Vagina (tissue), 2 donors: Measurements from ENCODE around the gene TRANK1. TPM values are rescaled to one million over a fixed set of nuclear protein-coding genes. Genes with fewer than 3 reads are reported as not detected.

Source experiments
- DNase-seq, 2 donors: peaks; one replicate each; pipeline ENCODE4 v3.0.0-alpha.2; 2017; ENCODE audit errors: extremely low spot score in 2 of 2
- H3K27ac ChIP-seq: fragments of 200-600 bp; sonication (generic); one replicate; pipeline ENCODE4 v1.5.1; 2019
- H3K27me3 ChIP-seq: fragments of 200-600 bp; sonication (generic); one replicate; pipeline ENCODE4 v1.5.1; 2019
- H3K36me3 ChIP-seq, 2 donors: fragments of 200-600 bp; sonication (generic); one replicate each; pipeline ENCODE4 v1.5.1; 2017 to 2019
- H3K4me1 ChIP-seq: fragments of 200-600 bp; sonication (generic); one replicate; pipeline ENCODE4 v1.5.1; 2019
- H3K4me3 ChIP-seq, 2 donors: fragments of 200-600 bp; sonication (generic); 1 replicate in 1 of 2; 2 replicates in 1 of 2; pipeline ENCODE4 v1.5.1; 2016 to 2019
- H3K9me3 ChIP-seq: fragments of 200-600 bp; sonication (generic); one replicate; pipeline ENCODE4 v1.5.1; 2019
- CTCF ChIP-seq, 3 experiments: fragments of 450-650 bp in 2 of 3; fragments of 200-600 bp in 1 of 3; sonication (generic) in 1 of 3; IDR thresholded peaks; one replicate each; pipeline ENCODE4 v1.5.1; 2017 to 2019; ENCODE audit warnings: antibody characterized with exemption in 3 of 3, mild to moderate bottlenecking in 2 of 3, moderate library complexity in 2 of 3
- POLR2A ChIP-seq, 2 donors: fragments of 450-650 bp; IDR thresholded peaks; one replicate each; pipeline ENCODE4 v1.6.1; 2017; ENCODE audit warnings: antibody characterized with exemption in 2 of 2, mild to moderate bottlenecking in 2 of 2, moderate library complexity in 2 of 2
- POLR2AphosphoS5 ChIP-seq, 2 donors: sonication (generic); formaldehyde crosslinking; IDR thresholded peaks; one replicate each; pipeline ENCODE4 v1.9.0; 2017; ENCODE audit warnings: antibody characterized with exemption in 2 of 2, mild to moderate bottlenecking in 2 of 2, low read depth in 1 of 2; ENCODE audit not compliant: insufficient read depth in 1 of 2
- intact Hi-C: fragments of 100-400 bp; cut with DNase I; formaldehyde crosslinking; loops from one replicate; pipeline ENCODE4 v1.15.1; 2023
- total RNA-seq: library from RNA; depleted of rRNA; stranded (reverse); fragments of >200 nt; gene quantifications from one replicate; pipeline ENCODE4 v1.2.3, GENCODE V29; 2016

The TRANK1 gene
- total RNA-seq, 1 donor from 2014 or later, result 17.7 TPM

GRCh38 chr3:36837089-36837488 is 107.8 kb downstream of the TRANK1 start:
- no peak overlapping the region for H3K27ac ChIP-seq
- TF ChIP-seq POLR2A (IDR thresholded peaks at IDR 0.05) (no peak), POLR2AphosphoS5 (IDR thresholded peaks at IDR 0.05; ENCODE audit: insufficient read depth in 1 of 2, low read depth in 1 of 2) (no peak), CTCF (IDR thresholded peaks at IDR 0.05) (no peak)
- no peaks in the 10 kb centered on the region for H3K9me3 ChIP-seq
- intact Hi-C loops, result no loop called here
- H3K27me3 ChIP-seq, result no peaks in the 10 kb centered on the region
- no peak overlapping the region for H3K4me3 ChIP-seq
- no peaks in the 10 kb centered on the region for H3K4me1 ChIP-seq
- DNase-seq, result no peak
- peaks cover 0 to 34% of the 10 kb centered on the region in 2 donors for H3K36me3 ChIP-seq

GRCh38 chr3:36833160-36833814 is 111.6 kb downstream of the TRANK1 start:
- H3K36me3 ChIP-seq, result peaks cover 0 to 28% of the 10 kb centered on the region in 2 donors
- intact Hi-C loops, result no loop called here
- H3K4me1 ChIP-seq, result no peaks in the 10 kb centered on the region

GRCh38 chr3:36832406-36832805 is 112.4 kb downstream of the TRANK1 start:
- H3K27me3 ChIP-seq, result no peaks in the 10 kb centered on the region
- intact Hi-C loops, result no loop called here
- H3K36me3 ChIP-seq, result peaks cover 0 to 29% of the 10 kb centered on the region in 2 donors
- TF ChIP-seq POLR2AphosphoS5 (IDR thresholded peaks at IDR 0.05; ENCODE audit: insufficient read depth in 1 of 2, low read depth in 1 of 2) (no peak), POLR2A (IDR thresholded peaks at IDR 0.05) (no peak), CTCF (IDR thresholded peaks at IDR 0.05) (no peak)
- no peak overlapping the region for H3K4me3 ChIP-seq
- H3K27ac ChIP-seq, result no peak overlapping the region
- no peaks in the 10 kb centered on the region for H3K4me1 ChIP-seq
- no peaks in the 10 kb centered on the region for H3K9me3 ChIP-seq
- DNase-seq, result no peak

More at GRCh38 chr3:36833160-36833814, 111.6 kb downstream of the TRANK1 start:
- H3K27ac ChIP-seq, result no peak overlapping the region
- DNase-seq, result peak in 1 of 2 donors; percentile 67
- no peaks in the 10 kb centered on the region for H3K27me3 ChIP-seq
- H3K9me3 ChIP-seq, result no peaks in the 10 kb centered on the region
- no peak overlapping the region for H3K4me3 ChIP-seq
- TF ChIP-seq POLR2AphosphoS5 (IDR thresholded peaks at IDR 0.05; ENCODE audit: insufficient read depth in 1 of 2, low read depth in 1 of 2) (no peak), CTCF (IDR thresholded peaks at IDR 0.05) (no peak), POLR2A (IDR thresholded peaks at IDR 0.05) (no peak)

GRCh38 chr3:36827133-36827532 is 117.7 kb downstream of the TRANK1 start:
- no peak for TF ChIP-seq POLR2AphosphoS5 (IDR thresholded peaks at IDR 0.05; ENCODE audit: insufficient read depth in 1 of 2, low read depth in 1 of 2)
- TF ChIP-seq CTCF (IDR thresholded peaks at IDR 0.05), result no peak
- no peak for TF ChIP-seq POLR2A (IDR thresholded peaks at IDR 0.05)
- no peak for DNase-seq
- Histone ChIP-seq H3K27ac (no peak overlapping the region), H3K9me3 (no peaks in the 10 kb centered on the region), H3K36me3 (peaks cover 0 to 29% of the 10 kb centered on the region in 2 donors), H3K4me1 (no peaks in the 10 kb centered on the region), H3K27me3 (no peaks in the 10 kb centered on the region), H3K4me3 (no peak overlapping the region)
- intact Hi-C loops, result no loop called here

GRCh38 chr3:36826240-36826639 is 118.6 kb downstream of the TRANK1 start:
- no peaks in the 10 kb centered on the region for H3K9me3 ChIP-seq
- no peaks in the 10 kb centered on the region for H3K27me3 ChIP-seq
- intact Hi-C loops, result no loop called here
- H3K4me1 ChIP-seq, result no peaks in the 10 kb centered on the region
- peaks cover 0 to 29% of the 10 kb centered on the region in 2 donors for H3K36me3 ChIP-seq
- no peak overlapping the region for H3K4me3 ChIP-seq
- no peak overlapping the region for H3K27ac ChIP-seq
- no peak for DNase-seq
- TF ChIP-seq POLR2AphosphoS5 (IDR thresholded peaks at IDR 0.05; ENCODE audit: insufficient read depth in 1 of 2, low read depth in 1 of 2), result no peak
- no peak for TF ChIP-seq POLR2A (IDR thresholded peaks at IDR 0.05)
- no peak for TF ChIP-seq CTCF (IDR thresholded peaks at IDR 0.05)
